A549 (cell line): ENCODE measurements around the gene GPATCH4.

Experiments
- CTCF ChIP-seq: fragments of >200 bp; sonication (Bioruptor Twin); formaldehyde crosslinking; IDR thresholded peaks from 3 replicates; pipeline ENCODE4 v1.5.1; 2016
- HOXA7 ChIP-seq: fragments of 250-450 bp; sonication (Bioruptor Pico); IDR thresholded peaks from 2 replicates; pipeline ENCODE4 v1.5.0; 2020; ENCODE audit warnings: mild to moderate bottlenecking, moderate library complexity
- KDM1A ChIP-seq: fragments of 200-600 bp; sonication (generic); IDR thresholded peaks from 2 replicates; pipeline ENCODE4 v1.6.1; 2016; ENCODE audit warnings: low read depth, mild to moderate bottlenecking
- NPAS2 ChIP-seq: fragments of 250-450 bp; sonication (Bioruptor Pico); IDR thresholded peaks from 2 replicates; pipeline ENCODE4 v1.8.0; 2022; ENCODE audit warnings: mild to moderate bottlenecking, moderate library complexity, borderline replicate concordance
- RAD21 ChIP-seq, 2 experiments: fragments of >200 bp in 1 of 2; sonication (Bioruptor Twin) in 1 of 2; formaldehyde crosslinking in 1 of 2; IDR thresholded peaks in 1 of 2; conservative IDR thresholded peaks in 1 of 2; 2 replicates in 1 of 2; 3 replicates in 1 of 2; pipeline ENCODE4 v1.6.1; 2012 to 2018; ENCODE audit warnings: inconsistent platforms in 1 of 2
- USF2 ChIP-seq: fragments of 450-650 bp; IDR thresholded peaks from 2 replicates; pipeline ENCODE4 v1.6.1; 2014; ENCODE audit warnings: antibody characterized with exemption
- ZSCAN20 ChIP-seq: fragments of 250-450 bp; sonication (Bioruptor Pico); IDR thresholded peaks from 2 replicates; pipeline ENCODE4 v1.8.0; 2022; ENCODE audit warnings: mild to moderate bottlenecking, moderate library complexity
- TF ChIP-seq, protein P1 (sequence below): fragments of 200-600 bp; sonication (generic); IDR thresholded peaks from 2 replicates; pipeline ENCODE4 v1.6.1; 2016; ENCODE audit warnings: antibody characterized with exemption, mild to moderate bottlenecking, moderate library complexity

DNA sequence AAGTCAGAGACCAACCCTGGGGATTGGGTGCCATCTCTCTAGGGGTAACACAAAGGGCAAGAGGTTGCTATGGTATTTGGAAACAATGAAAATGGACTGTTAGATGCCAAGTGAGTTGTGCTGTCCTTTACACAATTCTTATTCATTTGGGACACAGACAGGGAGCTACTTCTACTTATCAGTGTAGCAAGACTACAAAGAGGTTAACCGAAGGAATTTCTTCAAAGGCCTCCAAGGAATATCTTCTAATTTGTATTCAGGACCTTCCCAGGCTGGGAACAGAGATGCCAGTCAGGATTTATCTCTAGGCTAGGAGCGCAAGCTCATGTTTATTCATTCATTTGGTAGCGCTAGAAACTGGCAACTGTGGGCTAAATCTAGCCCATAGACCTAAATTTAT, 7.1 kb downstream of the GPATCH4 start:
- TF ChIP-seq CTCF (no peak), RAD21 (conservative IDR thresholded peaks at IDR 0.05 in 1 of 2, IDR thresholded peaks at IDR 0.05 in 1 of 2) (no peak), ZSCAN20 (CRISPR knock-in tag) (no peak), USF2 (no peak), KDM1A (no peak), HOXA7 (CRISPR knock-in tag) (no peak), NPAS2 (CRISPR knock-in tag) (no peak)
- TF ChIP-seq, protein P1, sequence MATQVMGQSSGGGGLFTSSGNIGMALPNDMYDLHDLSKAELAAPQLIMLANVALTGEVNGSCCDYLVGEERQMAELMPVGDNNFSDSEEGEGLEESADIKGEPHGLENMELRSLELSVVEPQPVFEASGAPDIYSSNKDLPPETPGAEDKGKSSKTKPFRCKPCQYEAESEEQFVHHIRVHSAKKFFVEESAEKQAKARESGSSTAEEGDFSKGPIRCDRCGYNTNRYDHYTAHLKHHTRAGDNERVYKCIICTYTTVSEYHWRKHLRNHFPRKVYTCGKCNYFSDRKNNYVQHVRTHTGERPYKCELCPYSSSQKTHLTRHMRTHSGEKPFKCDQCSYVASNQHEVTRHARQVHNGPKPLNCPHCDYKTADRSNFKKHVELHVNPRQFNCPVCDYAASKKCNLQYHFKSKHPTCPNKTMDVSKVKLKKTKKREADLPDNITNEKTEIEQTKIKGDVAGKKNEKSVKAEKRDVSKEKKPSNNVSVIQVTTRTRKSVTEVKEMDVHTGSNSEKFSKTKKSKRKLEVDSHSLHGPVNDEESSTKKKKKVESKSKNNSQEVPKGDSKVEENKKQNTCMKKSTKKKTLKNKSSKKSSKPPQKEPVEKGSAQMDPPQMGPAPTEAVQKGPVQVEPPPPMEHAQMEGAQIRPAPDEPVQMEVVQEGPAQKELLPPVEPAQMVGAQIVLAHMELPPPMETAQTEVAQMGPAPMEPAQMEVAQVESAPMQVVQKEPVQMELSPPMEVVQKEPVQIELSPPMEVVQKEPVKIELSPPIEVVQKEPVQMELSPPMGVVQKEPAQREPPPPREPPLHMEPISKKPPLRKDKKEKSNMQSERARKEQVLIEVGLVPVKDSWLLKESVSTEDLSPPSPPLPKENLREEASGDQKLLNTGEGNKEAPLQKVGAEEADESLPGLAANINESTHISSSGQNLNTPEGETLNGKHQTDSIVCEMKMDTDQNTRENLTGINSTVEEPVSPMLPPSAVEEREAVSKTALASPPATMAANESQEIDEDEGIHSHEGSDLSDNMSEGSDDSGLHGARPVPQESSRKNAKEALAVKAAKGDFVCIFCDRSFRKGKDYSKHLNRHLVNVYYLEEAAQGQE, result no peak
